GM21723 (cell line): Measurements from ENCODE around the gene CBLL1.

Experiments used
- ATAC-seq: cut with Tn5 transposase; IDR thresholded peaks from one replicate; pipeline ENCODE4 v1.9.1; 2021; ENCODE audit warnings: mild to moderate bottlenecking, moderate library complexity; ENCODE audit not compliant: unreplicated experiment

Gene CBLL1

GRCh38 chr7:107809179-107809578 lies 65.2 kb downstream of the CBLL1 start:
- ATAC-seq: no peak

GRCh38 chr7:107810626-107811025 lies 66.7 kb downstream of the CBLL1 start:
- no peak for ATAC-seq
